HCT116 (cell line): ENCODE measurements around the gene ING1. TPM values are rescaled to one million over a fixed set of nuclear protein-coding genes. Genes with fewer than 3 reads are reported as not detected.
"Not testable (repeated sequence)": the region's sequence is repeated elsewhere in the genome, so short reads cannot be mapped to it uniquely, and the experiment has no call there.

Source experiments
- ATAC-seq: fragments of 200-7000 bp; cut with Tn5 transposase; 2 replicates; pipeline ENCODE4 v1.9.1; 2020; ENCODE audit warnings: mild to moderate bottlenecking, moderate library complexity
- BruUV-seq: library from RNA; stranded (reverse); fragments of 400-500 nt; replicated peaks from 2 replicates; lab custom pipeline; 2021; lab: Mats Ljungman, UMichigan
- CTCF ChIA-PET: fragments of 300-600 bp; sonication (Branson Sonifier 250); formaldehyde crosslinking; loops from one replicate; lab custom pipeline; 2021; ENCODE audit warnings: antibody characterized with exemption; lab: Charles Lee
- POLR2A ChIA-PET: fragments of 300-600, 350-600 bp; sonication (Branson Sonifier 250); formaldehyde crosslinking; loops from one replicate; lab custom pipeline; 2021; ENCODE audit warnings: antibody characterized with exemption; lab: Charles Lee
- RAD21 ChIA-PET, 2 experiments: fragments of 300-600 bp; sonication (Branson Sonifier 250); formaldehyde crosslinking; loops; one replicate each; lab custom pipeline; 2023; ENCODE audit warnings: low total read pairs in 2 of 2; ENCODE audit not compliant: uncharacterized antibody in 2 of 2, unreplicated experiment in 2 of 2, low non-redundant PET in 1 of 2; lab: Charles Lee
- DNase-seq: peaks from one replicate; pipeline ENCODE4 v3.0.0-alpha.2; 2010; ENCODE audit warnings: low read depth, low spot score
- H2AFZ ChIP-seq: fragments of 200-600 bp; shearing (Covaris generic), sonication (generic); 2 replicates; pipeline ENCODE4 v1.6.1; 2017; ENCODE audit warnings: low read depth, mixed run types, mixed read lengths, antibody characterized with exemption, low read length; ENCODE audit not compliant: poor library complexity, severe bottlenecking
- H3K27ac ChIP-seq: 2 replicates; pipeline ENCODE4 v1.5.1; 2012; ENCODE audit warnings: low read depth, low read length
- H3K27me3 ChIP-seq: fragments of 200-600 bp; sonication (generic); 2 replicates; pipeline ENCODE4 v1.6.1; 2016; ENCODE audit warnings: mixed run types, low read length, mixed read lengths; ENCODE audit not compliant: insufficient read depth
- H3K36me3 ChIP-seq, 2 experiments: fragments of 200-500 bp in 1 of 2; fragments of 200-600 bp in 1 of 2; sonication (Bioruptor generic) in 1 of 2; sonication (generic) in 1 of 2; 2 replicates each; pipeline versions ENCODE4 v1.5.1 to v1.6.1; 2014 to 2016; ENCODE audit warnings: low read length in 2 of 2, inconsistent platforms in 1 of 2, mixed read lengths in 1 of 2, mixed run types in 1 of 2; ENCODE audit not compliant: insufficient read depth in 2 of 2, control insufficient read depth in 1 of 2
- H3K4me1 ChIP-seq, 2 experiments: fragments of 200-600 bp in 1 of 2; sonication (generic) in 1 of 2; 2 replicates each; pipeline versions ENCODE4 v1.5.1 to v1.6.1; 2012 to 2017; ENCODE audit warnings: low read length in 2 of 2, inconsistent platforms in 1 of 2, mild to moderate bottlenecking in 1 of 2, mixed read lengths in 1 of 2, mixed run types in 1 of 2, moderate library complexity in 1 of 2; ENCODE audit not compliant: insufficient read depth in 2 of 2, control insufficient read depth in 1 of 2
- H3K4me2 ChIP-seq: fragments of 200-600 bp; sonication (generic); 2 replicates; pipeline ENCODE4 v1.6.1; 2017; ENCODE audit warnings: mixed run types, low read length, mixed read lengths
- H3K4me3 ChIP-seq, 2 experiments: fragments of 200-600 bp in 1 of 2; sonication (generic) in 1 of 2; replicated peaks in 1 of 2; 2 replicates each; pipeline ENCODE4 v1.5.1; 2011 to 2016; ENCODE audit warnings: low read length in 2 of 2, control low read depth in 1 of 2, low read depth in 1 of 2, mild to moderate bottlenecking in 1 of 2, mixed read lengths in 1 of 2, mixed run types in 1 of 2
- H3K79me2 ChIP-seq: fragments of 200-600 bp; sonication (generic); 2 replicates; pipeline ENCODE4 v1.6.1; 2017; ENCODE audit warnings: mild to moderate bottlenecking, mixed run types, low read length, moderate library complexity, mixed read lengths; ENCODE audit not compliant: insufficient read depth
- H3K9ac ChIP-seq: fragments of 200-600 bp; sonication (generic); 2 replicates; pipeline ENCODE4 v1.6.1; 2016; ENCODE audit warnings: low read length, mixed read lengths
- H3K9me2 ChIP-seq: fragments of 200-600 bp; sonication (generic), shearing (Covaris generic); 2 replicates; pipeline ENCODE4 v1.6.1; 2017; ENCODE audit warnings: mixed run types, mild to moderate bottlenecking, moderate library complexity; ENCODE audit not compliant: insufficient read depth
- H3K9me3 ChIP-seq, 2 experiments: fragments of 200-500 bp in 1 of 2; fragments of 200-600 bp in 1 of 2; sonication (Bioruptor generic) in 1 of 2; sonication (generic) in 1 of 2; 2 replicates each; pipeline ENCODE4 v1.6.1; 2014 to 2017; ENCODE audit warnings: low read length in 2 of 2, mixed read lengths in 2 of 2, inconsistent platforms in 1 of 2, low read depth in 1 of 2, mild to moderate bottlenecking in 1 of 2, mixed run types in 1 of 2, moderate library complexity in 1 of 2; ENCODE audit not compliant: control insufficient read depth in 1 of 2, insufficient read depth in 1 of 2
- H4K20me1 ChIP-seq: fragments of 200-600 bp; sonication (generic), shearing (Covaris generic); 2 replicates; pipeline ENCODE4 v1.6.1; 2017; ENCODE audit warnings: mixed run types, mild to moderate bottlenecking, moderate library complexity; ENCODE audit not compliant: insufficient read depth
- EGR1 ChIP-seq: IDR thresholded peaks from 2 replicates; pipeline ENCODE4 v1.6.1; 2012; ENCODE audit warnings: low read depth
- POLR2AphosphoS5 ChIP-seq: IDR thresholded peaks from 2 replicates; pipeline ENCODE4 v1.6.1; 2011; ENCODE audit warnings: mild to moderate bottlenecking, low read depth, low read length, moderate library complexity
- SIN3A ChIP-seq: IDR thresholded peaks from 2 replicates; pipeline ENCODE4 v1.6.1; 2012; ENCODE audit warnings: low read depth
- SP1 ChIP-seq: IDR thresholded peaks from 2 replicates; pipeline ENCODE4 v1.6.1; 2012; ENCODE audit warnings: low read depth
- YY1 ChIP-seq: IDR thresholded peaks from 2 replicates; pipeline ENCODE4 v1.6.1; 2011; ENCODE audit warnings: low read length, low read depth, moderate library complexity, mild to moderate bottlenecking; ENCODE audit not compliant: insufficient replicate concordance; ENCODE audit errors: extremely low read depth
- ZFX ChIP-seq: fragments of 450-650 bp; IDR thresholded peaks from 2 replicates; pipeline ENCODE4 v1.6.1; 2017
- intact Hi-C: fragments of 100-400 bp; cut with micrococcal nuclease; formaldehyde crosslinking; loops from 2 replicates; pipeline ENCODE4 v1.10.0; 2022
- total RNA-seq: library from RNA; stranded (reverse); gene quantifications from one replicate; pipeline ENCODE4 v1.2.1, GENCODE V29; 2021; ENCODE audit not compliant: unreplicated experiment
- TF ChIP-seq, protein P1 (sequence below): IDR thresholded peaks from 2 replicates; pipeline ENCODE4 v1.6.1; 2012

ING1 gene
- total RNA-seq, 1 experiment from 2014 or later = 27.0 TPM

GRCh38 chr13:110723598-110723997 lies 10.1 kb downstream of the ING1 start:
- no TSS peak for BruUV-seq
- ChIA-PET CTCF (no interaction called here), POLR2A (interaction anchor here (2.8 kb wide), 1 partner anchor 11 kb away, joined by 13 read pairs; no protein-coding TSS in a partner anchor), RAD21 (no interaction called here)
- Histone ChIP-seq H3K27ac (no peak overlapping the region), H4K20me1 (no peaks in the 10 kb centered on the region), H3K9me2 (no peaks in the 10 kb centered on the region), H2AFZ (no peak overlapping the region), H3K4me1 (no peaks in the 10 kb centered on the region), H3K9ac (no peak overlapping the region), H3K36me3 (peaks cover 12 to 15% of the 10 kb centered on the region in 2 experiments; a peak in 3 of 4 replicates), H3K27me3 (no peaks in the 10 kb centered on the region), H3K4me3 (no peak overlapping the region), H3K79me2 (peaks cover 29% of the 10 kb centered on the region), H3K9me3 (no peaks in the 10 kb centered on the region), H3K4me2 (no peak overlapping the region)
- intact Hi-C loops = no loop called here
- TF ChIP-seq EGR1 (no peak), SIN3A (no peak), SP1 (no peak), ZFX (no peak), YY1 (no peak), POLR2AphosphoS5 (no peak)
- TF ChIP-seq, protein P1, sequence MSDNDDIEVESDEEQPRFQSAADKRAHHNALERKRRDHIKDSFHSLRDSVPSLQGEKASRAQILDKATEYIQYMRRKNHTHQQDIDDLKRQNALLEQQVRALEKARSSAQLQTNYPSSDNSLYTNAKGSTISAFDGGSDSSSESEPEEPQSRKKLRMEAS = no peak
- no peak for ATAC-seq
- no peak for DNase-seq

GRCh38 chr13:110726153-110726552 lies 12.7 kb downstream of the ING1 start:
- H3K9ac ChIP-seq, H4K20me1 ChIP-seq, RAD21 ChIA-PET, CTCF ChIA-PET, H3K4me3 ChIP-seq, H3K79me2 ChIP-seq, H3K4me1 ChIP-seq, H3K27me3 ChIP-seq, H3K9me3 ChIP-seq, H2AFZ ChIP-seq, DNase-seq, H3K4me2 ChIP-seq, BruUV-seq, intact Hi-C loops, ATAC-seq, H3K27ac ChIP-seq, H3K9me2 ChIP-seq, POLR2A ChIA-PET, H3K36me3 ChIP-seq: not testable (repeated sequence)
